IPS-NIHi11 (cell line): Measurements from ENCODE around the gene COL5A1.
A peak's percentile ranks its signal among the peaks of the same experiment; 100 is the strongest.
"Not testable (repeated sequence)": the region's sequence is repeated elsewhere in the genome, so short reads cannot be mapped to it uniquely, and the experiment has no call there.

Source experiments
- DNase-seq: peaks from one replicate; pipeline ENCODE4 v3.0.0; 2012; ENCODE audit warnings: mixed read lengths, low spot score

The COL5A1 gene

GRCh38 chr9:134692573-134692860, 50.9 kb downstream of the COL5A1 start:
- DNase-seq = no peak

- no peak for DNase-seq
These were observed 51.4 kb downstream of the COL5A1 start for GRCh38 chr9:134693011-134693410.

GRCh38 chr9:134693641-134694367, 52.2 kb downstream of the COL5A1 start:
- no peak for DNase-seq

- DNase-seq = no peak
These were observed 52.7 kb downstream of the COL5A1 start for GRCh38 chr9:134694368-134694665.

GRCh38 chr9:134694714-134695113, 53.1 kb downstream of the COL5A1 start:
- no peak for DNase-seq

- DNase-seq = no peak
These were observed 53.5 kb downstream of the COL5A1 start for GRCh38 chr9:134695144-134695543.

- DNase-seq = no peak
These were observed 54.8 kb downstream of the COL5A1 start for GRCh38 chr9:134696433-134696832.

- no peak for DNase-seq
These were observed 56.5 kb downstream of the COL5A1 start for GRCh38 chr9:134698111-134698510.

GRCh38 chr9:134698587-134699342, 57.2 kb downstream of the COL5A1 start:
- DNase-seq = peak; percentile 95

- no peak for DNase-seq
These were observed 57.7 kb downstream of the COL5A1 start for GRCh38 chr9:134699343-134699740.

GRCh38 chr9:134700636-134701350, 59.2 kb downstream of the COL5A1 start:
- no peak for DNase-seq

GRCh38 chr9:134701581-134702259, 60.1 kb downstream of the COL5A1 start:
- no peak for DNase-seq

GRCh38 chr9:134702291-134702690, 60.7 kb downstream of the COL5A1 start:
- DNase-seq = no peak

- not testable (repeated sequence) for DNase-seq
These were observed 62.1 kb downstream of the COL5A1 start for GRCh38 chr9:134703730-134704114.

- DNase-seq = no peak
These were observed 62.9 kb downstream of the COL5A1 start for GRCh38 chr9:134704498-134704897.

- DNase-seq = no peak
These were observed 64.2 kb downstream of the COL5A1 start for GRCh38 chr9:134705786-134706185.

- DNase-seq = no peak
These were observed 64.9 kb downstream of the COL5A1 start for GRCh38 chr9:134706522-134706921.

GRCh38 chr9:134707031-134707680, 65.6 kb downstream of the COL5A1 start:
- no peak for DNase-seq

- DNase-seq = no peak
These were observed 66.4 kb downstream of the COL5A1 start for GRCh38 chr9:134707731-134708671.

GRCh38 chr9:134708672-134709038, 67.1 kb downstream of the COL5A1 start:
- no peak for DNase-seq
